Left lung (tissue), 10 donors: ENCODE data around the gene ZFHX3. TPM values are rescaled to one million over a fixed set of nuclear protein-coding genes. Genes with fewer than 3 reads are reported as not detected.

ENCODE experiments used
- ATAC-seq: fragments of 200-7000 bp; cut with Tn5 transposase; one replicate; pipeline ENCODE4 v1.9.1; 2020; ENCODE audit warnings: moderate library complexity
- DNase-seq, 4 donors: peaks; one replicate each; pipeline ENCODE4 v3.0.0-alpha.2; 2013 to 2020
- H3K27ac ChIP-seq, 2 donors: fragments of 200-600 bp; sonication (generic) in 1 of 2; one replicate each; pipeline versions ENCODE4 v1.5.0 to v1.8.0; 2020 to 2021
- H3K27me3 ChIP-seq, 2 donors: fragments of 200-600 bp; sonication (generic) in 1 of 2; one replicate each; pipeline versions ENCODE4 v1.5.0 to v1.8.0; 2020 to 2021
- H3K36me3 ChIP-seq, 2 donors: fragments of 200-600 bp; sonication (generic) in 1 of 2; one replicate each; pipeline versions ENCODE4 v1.5.0 to v1.8.0; 2020 to 2021
- H3K4me1 ChIP-seq, 2 donors: fragments of 200-600 bp; one replicate each; pipeline ENCODE4 v1.8.0; 2021
- H3K4me3 ChIP-seq, 2 donors: fragments of 200-600 bp; sonication (generic) in 1 of 2; one replicate each; pipeline versions ENCODE4 v1.5.0 to v1.8.0; 2020 to 2021; ENCODE audit warnings: mild to moderate bottlenecking in 1 of 2
- H3K9me3 ChIP-seq, 2 donors: fragments of 200-600 bp; sonication (generic) in 1 of 2; one replicate each; pipeline versions ENCODE4 v1.5.0 to v1.8.0; 2020 to 2021
- CTCF ChIP-seq, 2 donors: fragments of 200-600 bp; sonication (generic) in 1 of 2; IDR thresholded peaks; one replicate each; pipeline versions ENCODE4 v1.5.0 to v1.8.0; 2021; ENCODE audit warnings: antibody characterized with exemption in 2 of 2
- intact Hi-C, 2 donors: fragments of 100-400 bp; cut with DNase I; formaldehyde crosslinking; loops; one replicate each; pipeline versions ENCODE4 v1.11.2 to v1.14.2; 2022
- polyA plus RNA-seq, 6 donors: library from polyadenylated mRNA; unstranded; fragments of 120-200 nt; gene quantifications; one replicate each; pipeline ENCODE4 v1.2.1, GENCODE V29; 2013; ENCODE audit not compliant: insufficient read length in 6 of 6
- total RNA-seq, 2 donors: library from RNA; stranded (reverse); fragmentation: NEBNext Ultra II Directional; extraction: Animal tissue kit (Norgen Biotek cat#: 25700); gene quantifications; one replicate each; pipeline ENCODE4 v1.2.1, GENCODE V29; 2021
- donor health status: DM: no; HTN: yes; CAD: no.
- donor health status: DM: no; HTN: no; CAD: no.

Gene ZFHX3
- total and polyA plus RNA-seq, 8 donors, result 21.4 to 34.7 (median 32.2) TPM

- no peak for TF ChIP-seq CTCF (IDR thresholded peaks at IDR 0.05)
- DNase-seq (peak in 3 of 4 donors; percentile 79 to 84 (median 79)), ATAC-seq (peak; percentile 84)
- Histone ChIP-seq H3K9me3 (no peaks in the 10 kb centered on the region), H3K36me3 (no peaks in the 10 kb centered on the region), H3K27me3 (no peaks in the 10 kb centered on the region), H3K4me1 (peaks cover 19 to 41% of the 10 kb centered on the region in 2 donors), H3K4me3 (peak overlapping the region in 1 of 2 donors; percentile 14), H3K27ac (no peak overlapping the region)
- intact Hi-C loops, result no loop called here
Measured at GRCh38 chr16:72927199-72928089, 120.5 kb downstream of the ZFHX3 start.

GRCh38 chr16:72926177-72927070 lies 121.5 kb downstream of the ZFHX3 start:
- DNase-seq (no peak), ATAC-seq (no peak)
- Histone ChIP-seq H3K9me3 (no peaks in the 10 kb centered on the region), H3K36me3 (no peaks in the 10 kb centered on the region), H3K4me3 (no peak overlapping the region), H3K4me1 (peaks cover 19 to 31% of the 10 kb centered on the region in 2 donors), H3K27ac (no peak overlapping the region), H3K27me3 (no peaks in the 10 kb centered on the region)
- intact Hi-C loops, result no loop called here
- TF ChIP-seq CTCF (IDR thresholded peaks at IDR 0.05), result no peak

GRCh38 chr16:72925631-72925979 lies 122.3 kb downstream of the ZFHX3 start:
- H3K4me3 ChIP-seq, result no peak overlapping the region
- DNase-seq, result no peak
- H3K36me3 ChIP-seq, result no peaks in the 10 kb centered on the region
- no peak for ATAC-seq
- no peak overlapping the region for H3K27ac ChIP-seq
- no peak for TF ChIP-seq CTCF (IDR thresholded peaks at IDR 0.05)
- H3K27me3 ChIP-seq, result no peaks in the 10 kb centered on the region
- no peaks in the 10 kb centered on the region for H3K9me3 ChIP-seq
- peaks cover 15 to 26% of the 10 kb centered on the region in 2 donors for H3K4me1 ChIP-seq
- intact Hi-C loops, result no loop called here

GRCh38 chr16:72924927-72925630 lies 122.8 kb downstream of the ZFHX3 start:
- ATAC-seq (no peak), DNase-seq (no peak)
- no peaks in the 10 kb centered on the region for H3K27me3 ChIP-seq
- peaks cover 9 to 23% of the 10 kb centered on the region in 2 donors for H3K4me1 ChIP-seq
- H3K36me3 ChIP-seq, result no peaks in the 10 kb centered on the region
- no peaks in the 10 kb centered on the region for H3K9me3 ChIP-seq
- no peak overlapping the region for H3K4me3 ChIP-seq
- H3K27ac ChIP-seq, result no peak overlapping the region
- no peak for TF ChIP-seq CTCF (IDR thresholded peaks at IDR 0.05)
- intact Hi-C loops, result no loop called here
